ENCODE results near the gene VWA5B1.
"Not testable (repeated sequence)": the region's sequence is repeated elsewhere in the genome, so short reads cannot be mapped to it uniquely, and the experiment has no call there.

Gene VWA5B1

GRCh38 chr1:20281801-20282200 is 8.9 kb upstream of the VWA5B1 start:
- DNase-seq = peak; percentile 57

- peak; percentile 89 for DNase-seq
Observed at GRCh38 chr1:20282533-20282932, 8.1 kb upstream of the VWA5B1 start.

- DNase-seq = no peak
Observed at GRCh38 chr1:20284046-20284445, 6.6 kb upstream of the VWA5B1 start.

GRCh38 chr1:20284625-20285024 is 6.0 kb upstream of the VWA5B1 start:
- DNase-seq = no peak

GRCh38 chr1:20285510-20285909 is 5.2 kb upstream of the VWA5B1 start:
- no peak for DNase-seq

GRCh38 chr1:20287696-20288095 is 3.0 kb upstream of the VWA5B1 start:
- DNase-seq = not testable (repeated sequence)

- no peak for DNase-seq
Observed at GRCh38 chr1:20291645-20292084, 990 bp downstream of the VWA5B1 start.

- no peak for DNase-seq
Observed at GRCh38 chr1:20298626-20299025, 8.0 kb downstream of the VWA5B1 start.

- DNase-seq = no peak
Observed at GRCh38 chr1:20301463-20302107, 10.9 kb downstream of the VWA5B1 start.

- DNase-seq = no peak
Observed at GRCh38 chr1:20302108-20302471, 11.4 kb downstream of the VWA5B1 start.

- DNase-seq = no peak
Observed at GRCh38 chr1:20307026-20307425, 16.4 kb downstream of the VWA5B1 start.

GRCh38 chr1:20308569-20308968 is 17.9 kb downstream of the VWA5B1 start:
- DNase-seq = no peak

- DNase-seq = no peak
Observed at GRCh38 chr1:20311289-20311688, 20.6 kb downstream of the VWA5B1 start.

- DNase-seq = no peak
Observed at GRCh38 chr1:20312310-20312709, 21.6 kb downstream of the VWA5B1 start.

- no peak for DNase-seq
Observed at GRCh38 chr1:20312818-20313217, 22.1 kb downstream of the VWA5B1 start.

GRCh38 chr1:20317471-20317870 is 26.8 kb downstream of the VWA5B1 start:
- no peak for DNase-seq

- DNase-seq = no peak
Observed at GRCh38 chr1:20318521-20318920, 27.8 kb downstream of the VWA5B1 start.

- no peak for DNase-seq
Observed at GRCh38 chr1:20318971-20319370, 28.3 kb downstream of the VWA5B1 start.

GRCh38 chr1:20319456-20320220 is 29.0 kb downstream of the VWA5B1 start:
- no peak for DNase-seq

GRCh38 chr1:20320704-20321103 is 30.0 kb downstream of the VWA5B1 start:
- DNase-seq = no peak

- DNase-seq = no peak
Observed at GRCh38 chr1:20321573-20321972, 30.9 kb downstream of the VWA5B1 start.

- no peak for DNase-seq
Observed at GRCh38 chr1:20322081-20322824, 31.6 kb downstream of the VWA5B1 start.

GRCh38 chr1:20322825-20323612 is 32.3 kb downstream of the VWA5B1 start:
- no peak for DNase-seq

Measured in NCI-H2171 treated with DMSO at 0.1 percent for 48 hours (cell line).